ENCODE results near the gene BROX. TPM values are rescaled to one million over a fixed set of nuclear protein-coding genes. Genes with fewer than 3 reads are reported as not detected.
"Not testable (repeated sequence)": the region's sequence is repeated elsewhere in the genome, so short reads cannot be mapped to it uniquely, and the experiment has no call there.

The BROX gene
- total and polyA plus RNA-seq, 8 donors: 9.8 to 30.5 (median 14.7) TPM

DNA sequence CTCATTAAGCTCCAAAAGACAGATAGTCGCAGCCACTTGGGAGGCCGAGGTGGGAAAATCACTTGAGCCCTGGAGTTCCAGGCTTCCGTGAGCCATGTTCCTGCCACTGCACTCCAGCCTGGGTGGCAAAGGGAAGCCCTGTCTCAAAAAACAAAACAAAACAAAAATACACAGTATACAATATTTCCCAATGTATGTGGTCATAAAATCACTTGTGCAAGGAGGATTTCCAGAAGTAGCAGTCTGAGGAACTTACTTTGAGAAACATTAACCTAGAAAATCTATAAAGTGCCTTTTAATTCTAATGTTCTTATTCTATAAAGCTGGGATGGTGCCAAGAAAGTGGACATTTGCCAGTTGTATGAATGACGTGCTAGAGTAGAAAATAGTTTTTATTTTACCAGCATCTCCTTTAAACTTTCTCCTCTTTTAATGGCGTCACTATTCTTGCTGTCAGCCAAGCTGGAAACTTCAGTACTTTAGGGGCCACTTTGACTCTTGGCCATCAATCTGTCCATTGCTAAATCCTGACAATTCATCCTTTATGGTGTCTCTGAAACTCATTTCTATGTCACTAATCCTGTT, 47.2 kb downstream of the BROX start:
- intact Hi-C loops (cut with DNase I): no loop called here
- Histone ChIP-seq H3K36me3 (no peaks in the 10 kb centered on the region), H3K27me3 (no peaks in the 10 kb centered on the region), H3K4me3 (no peak overlapping the region), H3K4me1 (no peaks in the 10 kb centered on the region), H3K9me3 (no peaks in the 10 kb centered on the region), H3K27ac (no peak overlapping the region)
- DNase-seq: no peak
- TF ChIP-seq, protein P1, sequence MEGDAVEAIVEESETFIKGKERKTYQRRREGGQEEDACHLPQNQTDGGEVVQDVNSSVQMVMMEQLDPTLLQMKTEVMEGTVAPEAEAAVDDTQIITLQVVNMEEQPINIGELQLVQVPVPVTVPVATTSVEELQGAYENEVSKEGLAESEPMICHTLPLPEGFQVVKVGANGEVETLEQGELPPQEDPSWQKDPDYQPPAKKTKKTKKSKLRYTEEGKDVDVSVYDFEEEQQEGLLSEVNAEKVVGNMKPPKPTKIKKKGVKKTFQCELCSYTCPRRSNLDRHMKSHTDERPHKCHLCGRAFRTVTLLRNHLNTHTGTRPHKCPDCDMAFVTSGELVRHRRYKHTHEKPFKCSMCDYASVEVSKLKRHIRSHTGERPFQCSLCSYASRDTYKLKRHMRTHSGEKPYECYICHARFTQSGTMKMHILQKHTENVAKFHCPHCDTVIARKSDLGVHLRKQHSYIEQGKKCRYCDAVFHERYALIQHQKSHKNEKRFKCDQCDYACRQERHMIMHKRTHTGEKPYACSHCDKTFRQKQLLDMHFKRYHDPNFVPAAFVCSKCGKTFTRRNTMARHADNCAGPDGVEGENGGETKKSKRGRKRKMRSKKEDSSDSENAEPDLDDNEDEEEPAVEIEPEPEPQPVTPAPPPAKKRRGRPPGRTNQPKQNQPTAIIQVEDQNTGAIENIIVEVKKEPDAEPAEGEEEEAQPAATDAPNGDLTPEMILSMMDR (IDR thresholded peaks at IDR 0.05): no peak
- 75 to 82% methylated on average over 5 of the region's 5 CpGs for WGBS, 2 donors
- no peak for FAIRE-seq
- no peak for ATAC-seq

DNA sequence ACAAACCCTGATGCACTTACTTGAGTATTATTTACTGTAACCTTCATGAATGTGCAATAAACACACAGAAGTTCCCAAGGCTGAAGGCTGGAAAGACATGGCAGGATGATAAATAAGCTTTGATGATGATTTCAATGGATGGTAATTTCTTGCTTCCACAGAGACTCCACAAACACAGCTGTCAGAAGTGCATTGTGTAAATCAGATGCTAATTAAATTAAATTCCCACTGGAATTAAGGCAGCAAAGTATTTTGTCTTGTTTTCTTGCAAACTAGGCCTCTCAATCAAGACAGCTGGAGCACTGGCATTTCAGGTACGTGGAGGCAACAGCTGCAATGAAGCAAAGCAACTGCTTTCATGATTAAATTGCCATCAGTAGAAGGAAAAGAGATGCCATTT, 48.7 kb downstream of the BROX start:
- no peaks in the 10 kb centered on the region for H3K27me3 ChIP-seq
- ATAC-seq (no peak), DNase-seq (no peak), FAIRE-seq (no peak)
- no peaks in the 10 kb centered on the region for H3K36me3 ChIP-seq
- no peaks in the 10 kb centered on the region for H3K9me3 ChIP-seq
- intact Hi-C loops (cut with DNase I): no loop called here
- H3K27ac ChIP-seq: no peak overlapping the region
- no peaks in the 10 kb centered on the region for H3K4me1 ChIP-seq
- 72 to 76% methylated on average over 1 of the region's 1 CpG for WGBS, 2 donors
- H3K4me3 ChIP-seq: no peak overlapping the region
- TF ChIP-seq, protein P1 (IDR thresholded peaks at IDR 0.05): no peak

DNA sequence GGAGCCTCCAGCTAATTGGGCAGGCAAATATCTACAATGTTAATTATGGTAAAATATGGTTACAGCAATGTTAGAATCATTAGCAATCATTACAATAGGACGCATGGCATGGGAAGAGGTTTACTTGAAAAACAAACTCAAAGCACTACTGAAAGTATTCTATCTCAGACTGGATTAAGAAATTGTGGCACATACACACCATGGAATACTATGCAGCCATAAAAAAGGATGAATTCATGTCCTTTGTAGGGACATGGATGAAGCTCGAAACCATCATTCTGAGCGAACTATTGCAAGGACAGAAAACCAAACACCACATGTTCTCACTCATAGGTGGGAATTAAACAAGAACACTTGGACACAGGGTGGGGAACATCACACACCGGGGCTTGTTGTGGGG, 49.8 kb downstream of the BROX start:
- FAIRE-seq; H3K4me3 ChIP-seq; H3K9me3 ChIP-seq; intact Hi-C loops (cut with DNase I); H3K4me1 ChIP-seq; H3K36me3 ChIP-seq; DNase-seq; H3K27ac ChIP-seq; H3K27me3 ChIP-seq; ATAC-seq: not testable (repeated sequence)
- WGBS, 2 donors: 61 to 62% methylated on average over 3 of the region's 4 CpGs

DNA sequence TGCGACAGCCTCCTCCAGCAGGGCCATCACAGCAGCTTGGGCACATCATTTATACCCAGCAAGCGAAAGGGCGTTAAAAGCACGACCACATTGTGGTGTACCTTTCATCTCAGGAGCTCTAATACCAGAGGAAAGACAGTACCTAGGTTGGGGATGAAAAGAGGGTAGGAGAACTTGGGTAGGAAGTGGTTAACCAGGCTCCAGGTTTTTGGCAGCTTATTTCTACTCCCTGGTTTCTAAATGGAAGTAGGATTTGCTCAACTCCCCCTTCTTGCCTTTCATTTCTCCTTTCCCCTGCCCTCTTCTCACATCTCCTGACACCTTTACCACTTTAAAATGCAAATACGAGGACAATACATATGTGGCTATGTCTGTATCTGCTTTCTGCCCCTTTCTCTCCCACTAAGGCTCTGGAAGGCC, 54.8 kb downstream of the BROX start:
- no peak for ATAC-seq
- Histone ChIP-seq H3K9me3 (no peaks in the 10 kb centered on the region), H3K4me1 (no peaks in the 10 kb centered on the region), H3K27me3 (no peaks in the 10 kb centered on the region), H3K4me3 (no peak overlapping the region), H3K36me3 (no peaks in the 10 kb centered on the region), H3K27ac (no peak overlapping the region)
- TF ChIP-seq, protein P1 (IDR thresholded peaks at IDR 0.05): no peak
- intact Hi-C loops (cut with DNase I): no loop called here
- FAIRE-seq: no peak
- 81 to 85% methylated on average over 5 of the region's 5 CpGs for WGBS, 2 donors
- DNase-seq: no peak

DNA sequence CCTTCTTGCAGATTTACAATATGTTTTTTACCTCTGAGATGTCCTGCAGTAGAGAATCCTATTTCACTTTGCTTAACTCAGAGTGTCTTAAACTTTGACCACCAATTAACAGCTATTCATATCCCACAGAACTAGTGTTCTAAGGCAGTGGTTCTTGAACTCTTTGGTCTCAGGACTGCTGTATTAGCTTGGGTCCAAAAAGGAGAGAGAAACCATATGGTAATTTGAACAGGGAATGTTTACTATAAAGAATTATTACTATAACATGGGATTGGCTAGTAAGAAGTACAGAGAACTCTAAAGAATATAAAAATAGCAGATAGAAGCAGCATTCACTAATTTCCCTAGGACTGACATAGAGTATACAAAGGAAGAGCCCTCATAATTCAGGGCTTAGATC, 56.2 kb downstream of the BROX start:
- intact Hi-C loops (cut with DNase I): no loop called here
- H3K4me3 ChIP-seq: no peak overlapping the region
- H3K27me3 ChIP-seq: no peaks in the 10 kb centered on the region
- no peak for ATAC-seq
- TF ChIP-seq, protein P1 (IDR thresholded peaks at IDR 0.05): no peak
- H3K4me1 ChIP-seq: no peaks in the 10 kb centered on the region
- no peaks in the 10 kb centered on the region for H3K9me3 ChIP-seq
- no peak for DNase-seq
- FAIRE-seq: no peak
- no peaks in the 10 kb centered on the region for H3K36me3 ChIP-seq
- H3K27ac ChIP-seq: no peak overlapping the region

All from pancreas (tissue), 10 donors.